Right hindlimb (tissue), 1 donor: ENCODE data around the gene MYBBP1A.

Experiments used
- DNase-seq: peaks from one replicate; pipeline ENCODE4 v3.0.0-alpha.2; 2018

The MYBBP1A gene

GRCh38 chr17:4548721-4549531 lies 6.3 kb downstream of the MYBBP1A start:
- DNase-seq, result no peak

GRCh38 chr17:4548061-4548461 lies 7.1 kb downstream of the MYBBP1A start:
- no peak for DNase-seq

GRCh38 chr17:4547118-4547906 lies 7.9 kb downstream of the MYBBP1A start:
- DNase-seq, result no peak

DNA sequence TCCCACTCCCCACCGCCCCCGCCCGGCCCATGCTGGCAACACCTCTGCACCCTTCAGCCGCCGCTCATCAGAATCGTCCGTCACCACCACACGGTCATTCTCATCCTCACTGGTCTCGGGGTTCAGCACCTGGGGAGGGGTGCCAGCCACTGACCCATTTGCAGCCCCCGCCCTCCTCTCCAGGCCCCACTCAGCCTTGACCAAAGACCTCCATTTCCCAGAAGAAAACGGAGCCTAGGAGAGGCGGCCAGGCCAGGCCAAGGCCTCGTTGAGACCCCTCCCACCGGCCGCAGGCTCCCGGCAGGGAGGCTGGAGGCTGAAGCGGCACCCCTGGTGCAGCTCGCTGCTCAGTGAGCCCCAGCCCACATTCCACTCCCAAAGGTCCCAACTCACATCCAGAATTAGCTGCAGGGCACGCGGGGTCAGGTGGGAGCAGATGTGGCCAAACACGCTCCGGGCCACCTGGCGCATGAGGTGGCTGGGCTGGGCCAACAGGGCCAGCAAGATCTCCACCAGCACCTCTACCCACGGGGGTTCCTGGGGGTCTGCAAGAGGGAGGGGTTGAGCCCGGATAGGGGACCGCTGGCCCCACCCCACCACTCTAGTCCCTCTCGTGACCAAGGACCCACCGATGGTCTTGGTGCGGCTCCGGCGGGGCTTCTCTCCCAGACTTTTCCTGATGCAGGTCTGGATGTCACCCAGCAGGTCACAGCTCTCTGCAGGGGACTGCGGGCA lies 9.8 kb downstream of the MYBBP1A start:
- no peak for DNase-seq

DNA sequence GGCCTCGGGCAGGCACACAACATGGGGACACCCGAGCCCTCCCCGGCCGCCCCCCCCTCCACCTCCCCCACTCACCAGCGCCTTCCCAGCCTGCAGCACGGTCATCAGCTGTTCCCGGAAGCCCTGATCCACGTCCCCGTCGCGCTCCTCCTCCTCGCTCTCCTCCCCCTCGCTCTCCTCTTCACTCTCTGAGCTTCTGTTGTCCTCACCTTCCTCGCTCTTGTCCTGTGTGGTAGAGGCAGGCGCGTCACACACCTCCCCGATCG lies 10.3 kb downstream of the MYBBP1A start:
- no peak for DNase-seq

DNA sequence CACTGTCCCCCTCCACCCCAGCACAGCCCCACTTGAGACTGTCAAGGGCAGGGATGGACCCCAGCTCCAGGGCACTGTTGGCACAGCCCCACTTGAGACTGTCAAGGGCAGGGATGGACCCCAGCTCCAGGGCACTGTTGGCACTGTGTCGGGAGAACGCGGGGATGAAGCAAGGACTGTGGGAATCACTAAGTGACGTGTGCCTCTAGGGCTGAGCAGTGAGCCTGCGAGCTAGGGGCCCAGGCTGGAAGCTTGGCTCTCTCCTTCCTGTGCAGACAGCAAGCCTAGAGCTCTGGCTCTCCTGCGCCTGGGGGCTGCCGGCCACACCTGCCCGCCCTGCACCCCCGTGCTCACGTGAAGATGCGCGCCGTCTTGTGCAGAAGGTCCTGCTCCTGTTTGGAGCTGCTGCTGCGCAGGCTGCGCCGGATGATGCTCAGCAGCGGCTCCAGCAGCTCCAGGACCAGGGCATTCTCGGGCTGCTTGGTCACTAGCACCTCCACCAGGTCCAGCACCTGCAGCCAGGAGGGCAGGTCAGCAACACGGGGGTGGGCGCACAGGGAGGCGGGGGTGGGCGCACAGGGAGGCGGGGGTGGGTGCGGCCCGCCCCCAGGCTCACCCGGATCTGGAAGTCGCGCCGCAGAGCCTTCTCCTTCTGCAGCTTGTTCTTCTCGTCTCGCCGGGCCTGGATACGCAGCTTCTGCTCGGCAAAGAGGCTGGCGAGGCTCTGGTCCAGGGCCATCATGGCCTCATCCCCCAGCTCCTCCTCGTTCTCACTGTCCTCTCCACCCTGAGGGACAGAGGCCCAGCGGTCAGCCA lies 10.8 kb downstream of the MYBBP1A start:
- DNase-seq, result no peak

- no peak for DNase-seq
Measured at GRCh38 chr17:4543557-4544026, 11.6 kb downstream of the MYBBP1A start.

DNA sequence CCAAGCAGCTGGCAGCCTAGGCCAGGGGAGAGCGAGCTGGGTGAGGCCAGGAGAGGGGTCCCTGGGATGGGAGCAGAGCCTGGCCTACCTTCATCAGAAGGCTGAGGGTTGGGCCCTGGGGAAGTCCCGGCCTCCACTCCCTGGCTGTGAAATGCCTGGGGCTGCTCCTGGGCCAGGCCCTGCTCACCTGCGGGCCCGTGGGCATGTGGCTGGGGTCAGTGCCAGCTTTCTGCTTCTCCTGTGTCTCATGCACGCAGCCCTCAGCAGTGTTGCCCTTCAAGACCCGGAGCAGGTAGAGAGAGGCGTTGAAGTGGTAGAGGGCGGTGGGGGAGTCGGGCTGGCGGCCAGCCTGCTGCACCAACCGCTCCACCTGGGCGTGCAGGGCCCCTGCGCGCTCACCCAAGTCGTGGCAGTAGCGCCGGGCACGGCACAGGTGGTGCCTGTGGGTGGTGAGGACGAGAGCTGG lies 12.4 kb downstream of the MYBBP1A start:
- peak; percentile 22 for DNase-seq

- peak; percentile 19 for DNase-seq
Measured at GRCh38 chr17:4542003-4542725, 13.0 kb downstream of the MYBBP1A start.

GRCh38 chr17:4541328-4542002 lies 13.7 kb downstream of the MYBBP1A start:
- peak; percentile 26 for DNase-seq

GRCh38 chr17:4540687-4541327 lies 14.4 kb downstream of the MYBBP1A start:
- peak; percentile 26 for DNase-seq

- no peak for DNase-seq
Measured at GRCh38 chr17:4540224-4540651, 14.9 kb downstream of the MYBBP1A start.

DNA sequence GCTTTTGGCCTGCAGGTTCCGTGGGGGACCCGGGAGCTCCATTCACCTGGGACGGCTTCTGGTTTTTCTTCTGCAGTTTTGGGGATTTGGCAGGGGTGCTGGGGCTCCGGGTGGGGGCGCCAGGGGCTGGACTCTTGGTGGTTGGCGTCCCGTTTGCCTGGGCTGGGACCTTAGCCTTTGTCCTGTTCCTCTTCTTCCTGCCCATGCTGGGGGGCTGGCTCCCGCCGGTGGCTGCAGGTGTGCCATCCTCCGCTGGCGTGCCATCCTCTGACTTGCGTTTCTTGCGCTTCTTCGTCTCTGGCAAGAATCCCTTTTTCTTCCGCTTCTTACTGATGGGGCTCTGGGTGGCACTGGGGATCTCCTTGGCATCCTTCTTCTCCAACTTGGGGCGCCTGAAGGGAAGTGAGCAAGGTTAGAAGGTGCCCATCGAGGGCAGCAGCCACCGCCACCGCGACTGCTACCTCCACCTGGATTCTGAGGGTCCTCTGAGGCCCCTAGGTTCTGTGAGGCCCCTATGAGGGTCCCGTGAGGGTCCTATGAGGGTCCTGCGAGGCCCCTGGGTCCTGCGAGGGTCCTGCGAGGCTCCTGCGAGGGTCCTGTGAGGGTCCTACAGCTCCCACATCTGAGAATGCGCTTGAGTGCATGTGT lies 15.5 kb downstream of the MYBBP1A start:
- DNase-seq, result no peak

GRCh38 chr17:4539025-4539424 lies 16.2 kb downstream of the MYBBP1A start:
- peak; percentile 20 for DNase-seq

DNA sequence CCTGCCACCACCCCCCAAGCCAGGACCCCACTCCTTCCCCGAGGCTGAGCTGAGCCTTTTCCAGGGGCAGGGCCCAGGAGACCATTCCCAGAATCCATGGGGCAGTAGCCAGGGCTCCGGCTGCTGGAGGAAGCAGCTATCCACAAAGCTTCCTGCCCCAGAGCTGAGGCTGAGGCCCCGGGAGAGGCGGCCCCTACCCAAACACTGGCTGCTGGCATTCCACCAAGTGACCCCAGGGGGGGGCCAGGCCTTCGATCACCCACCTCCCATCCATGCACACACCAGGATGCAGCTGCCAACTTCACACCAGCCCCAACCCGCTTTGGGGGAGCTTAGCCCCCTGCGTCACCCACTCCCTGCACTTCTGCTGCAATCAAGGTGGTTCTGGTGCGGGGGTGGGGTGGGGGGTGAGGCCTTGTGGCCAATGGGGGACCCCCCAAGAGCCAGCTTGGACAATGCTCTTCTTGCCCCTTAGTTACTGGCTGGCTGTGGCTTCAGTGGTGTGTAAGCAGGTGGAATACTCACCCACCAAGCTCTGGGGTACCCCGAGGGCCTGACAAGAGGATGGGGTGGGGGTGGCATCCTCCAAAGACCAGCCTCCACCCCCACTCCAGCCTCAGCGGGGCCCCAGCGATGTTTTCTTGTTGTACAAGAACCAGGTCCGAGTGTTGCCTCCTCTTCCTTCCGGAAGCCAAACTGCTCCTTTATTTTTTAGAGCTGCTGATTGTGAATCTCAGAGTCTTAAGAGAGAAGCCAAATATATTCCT lies 16.8 kb downstream of the MYBBP1A start:
- DNase-seq, result peak; percentile 21

- DNase-seq, result peak; percentile 39
Measured at GRCh38 chr17:4537451-4538235, 17.5 kb downstream of the MYBBP1A start.

- peak; percentile 44 for DNase-seq
Measured at GRCh38 chr17:4536742-4537411, 18.3 kb downstream of the MYBBP1A start.

GRCh38 chr17:4536259-4536741 lies 18.9 kb downstream of the MYBBP1A start:
- peak; percentile 62 for DNase-seq
